NB4 (cell line): ENCODE data around the gene SREBF1.

Experiments used
- MAX ChIP-seq: IDR thresholded peaks from 2 replicates; pipeline ENCODE4 v1.6.1; 2011; ENCODE audit warnings: low read depth, low read length
- POLR2A ChIP-seq: IDR thresholded peaks from 2 replicates; pipeline ENCODE4 v1.6.1; 2011; ENCODE audit warnings: mild to moderate bottlenecking; ENCODE audit not compliant: insufficient read length; ENCODE audit errors: extremely low read depth
- TF ChIP-seq, protein P1 (sequence below): IDR thresholded peaks from one replicate; pipeline ENCODE4 v1.5.1; 2012; ENCODE audit warnings: low read depth, low read length

DNA sequence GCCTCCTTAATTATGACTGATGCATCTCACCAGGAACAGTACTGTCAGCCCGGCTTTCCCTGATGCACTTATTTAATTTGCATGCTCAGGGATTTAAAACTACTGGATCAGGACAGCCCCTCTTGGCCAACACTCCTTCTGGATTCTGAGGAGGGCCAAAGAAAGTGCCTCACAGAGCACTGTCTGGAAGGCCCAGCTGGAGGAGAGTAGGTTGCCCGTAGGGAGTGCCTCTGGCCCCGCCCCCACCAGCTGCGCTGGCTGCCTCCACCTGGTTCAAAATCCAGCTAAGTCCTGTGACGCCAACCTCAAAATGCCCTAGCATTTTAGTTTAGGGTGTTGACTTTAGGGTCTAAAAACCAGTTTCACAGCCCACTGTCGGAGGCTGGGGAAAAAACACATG is 49.4 kb upstream of the SREBF1 start:
- TF ChIP-seq, protein P1, sequence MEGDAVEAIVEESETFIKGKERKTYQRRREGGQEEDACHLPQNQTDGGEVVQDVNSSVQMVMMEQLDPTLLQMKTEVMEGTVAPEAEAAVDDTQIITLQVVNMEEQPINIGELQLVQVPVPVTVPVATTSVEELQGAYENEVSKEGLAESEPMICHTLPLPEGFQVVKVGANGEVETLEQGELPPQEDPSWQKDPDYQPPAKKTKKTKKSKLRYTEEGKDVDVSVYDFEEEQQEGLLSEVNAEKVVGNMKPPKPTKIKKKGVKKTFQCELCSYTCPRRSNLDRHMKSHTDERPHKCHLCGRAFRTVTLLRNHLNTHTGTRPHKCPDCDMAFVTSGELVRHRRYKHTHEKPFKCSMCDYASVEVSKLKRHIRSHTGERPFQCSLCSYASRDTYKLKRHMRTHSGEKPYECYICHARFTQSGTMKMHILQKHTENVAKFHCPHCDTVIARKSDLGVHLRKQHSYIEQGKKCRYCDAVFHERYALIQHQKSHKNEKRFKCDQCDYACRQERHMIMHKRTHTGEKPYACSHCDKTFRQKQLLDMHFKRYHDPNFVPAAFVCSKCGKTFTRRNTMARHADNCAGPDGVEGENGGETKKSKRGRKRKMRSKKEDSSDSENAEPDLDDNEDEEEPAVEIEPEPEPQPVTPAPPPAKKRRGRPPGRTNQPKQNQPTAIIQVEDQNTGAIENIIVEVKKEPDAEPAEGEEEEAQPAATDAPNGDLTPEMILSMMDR: no peak
- TF ChIP-seq MAX: no peak
- TF ChIP-seq POLR2A: no peak
